PFSK-1 (cell line): ENCODE results near the gene CNDP2.

Source experiments
- FOXP2 ChIP-seq: optimal IDR thresholded peaks from 2 replicates; pipeline ENCODE3; 2011; ENCODE audit warnings: borderline replicate concordance, control low read depth, inconsistent platforms; ENCODE audit not compliant: insufficient read depth; ENCODE audit errors: extremely low read length, extremely low read depth
- POLR2AphosphoS5 ChIP-seq: IDR thresholded peaks from 2 replicates; pipeline ENCODE4 v1.6.1; 2012; ENCODE audit warnings: low read depth, mild to moderate bottlenecking, control low read depth, low read length, moderate library complexity
- REST ChIP-seq, 2 experiments: IDR thresholded peaks; 2 replicates each; pipeline versions ENCODE4 v1.6.1 to v1.8.0; 2011 to 2012; ENCODE audit warnings: low read depth in 2 of 2, low read length in 2 of 2, control low read depth in 1 of 2, inconsistent platforms in 1 of 2, mild to moderate bottlenecking in 1 of 2, moderate library complexity in 1 of 2; ENCODE audit not compliant: insufficient read depth in 1 of 2
- SIN3A ChIP-seq: IDR thresholded peaks from 2 replicates; pipeline ENCODE4 v1.6.1; 2012; ENCODE audit warnings: mild to moderate bottlenecking, low read length, moderate library complexity, borderline replicate concordance; ENCODE audit not compliant: insufficient read depth
- TAF1 ChIP-seq: IDR thresholded peaks from 2 replicates; pipeline ENCODE4 v1.6.1; 2012; ENCODE audit warnings: low read length, control low read depth, borderline replicate concordance; ENCODE audit not compliant: insufficient read depth

The CNDP2 gene

GRCh38 chr18:74524097-74524496, 27.9 kb downstream of the CNDP2 start:
- TF ChIP-seq REST (IDR thresholded peaks at IDR 0.05; ENCODE audit: insufficient read depth in 1 of 2, low read depth in 2 of 2, low read length in 2 of 2) (no peak), POLR2AphosphoS5 (no peak), SIN3A (no peak), FOXP2 (no peak), TAF1 (no peak)

- TF ChIP-seq SIN3A (no peak), REST (IDR thresholded peaks at IDR 0.05; ENCODE audit: insufficient read depth in 1 of 2, low read depth in 2 of 2, low read length in 2 of 2) (no peak), POLR2AphosphoS5 (no peak), FOXP2 (no peak), TAF1 (no peak)
Measured at GRCh38 chr18:74525741-74526140, 29.6 kb downstream of the CNDP2 start.

GRCh38 chr18:74526488-74526887, 30.3 kb downstream of the CNDP2 start:
- no peak for TF ChIP-seq REST (IDR thresholded peaks at IDR 0.05; ENCODE audit: insufficient read depth in 1 of 2, low read depth in 2 of 2, low read length in 2 of 2)
- no peak for TF ChIP-seq FOXP2
- TF ChIP-seq SIN3A, result no peak
- no peak for TF ChIP-seq TAF1
- TF ChIP-seq POLR2AphosphoS5, result no peak

GRCh38 chr18:74528478-74528877, 32.3 kb downstream of the CNDP2 start:
- TF ChIP-seq FOXP2 (no peak), TAF1 (no peak), REST (IDR thresholded peaks at IDR 0.05; ENCODE audit: insufficient read depth in 1 of 2, low read depth in 2 of 2, low read length in 2 of 2) (no peak), POLR2AphosphoS5 (no peak), SIN3A (no peak)

- TF ChIP-seq REST (IDR thresholded peaks at IDR 0.05; ENCODE audit: insufficient read depth in 1 of 2, low read depth in 2 of 2, low read length in 2 of 2), result no peak
- TF ChIP-seq FOXP2, result no peak
- TF ChIP-seq SIN3A, result no peak
- TF ChIP-seq POLR2AphosphoS5, result no peak
Measured at GRCh38 chr18:74528913-74529312, 32.8 kb downstream of the CNDP2 start.
